Mesenchymal stem cell (in vitro differentiated cells and primary cell): Measurements from ENCODE around the gene LURAP1L.
A peak's percentile ranks its signal among the peaks of the same experiment; 100 is the strongest.

Source experiments
- DNase-seq: peaks from one replicate; pipeline ENCODE4 v3.0.0-alpha.2; 2013
- H2AFZ ChIP-seq: one replicate; pipeline ENCODE4 v1.6.1; 2013; ENCODE audit warnings: low read depth, mild to moderate bottlenecking, control low read depth, inconsistent platforms, low read length, moderate library complexity
- H2AK5ac ChIP-seq: 2 replicates; pipeline ENCODE4 v1.6.1; 2013; ENCODE audit warnings: low read length, moderate library complexity, mild to moderate bottlenecking, inconsistent platforms; ENCODE audit not compliant: severe bottlenecking
- H2BK120ac ChIP-seq: one replicate; pipeline ENCODE4 v1.6.1; 2013; ENCODE audit warnings: low read depth, mild to moderate bottlenecking, inconsistent platforms, low read length, moderate library complexity
- H2BK12ac ChIP-seq, 2 experiments: one replicate each; pipeline ENCODE4 v1.6.1; 2013; ENCODE audit warnings: inconsistent platforms in 2 of 2, low read length in 2 of 2, mild to moderate bottlenecking in 2 of 2, moderate library complexity in 2 of 2, control low read depth in 1 of 2
- H2BK15ac ChIP-seq: one replicate; pipeline ENCODE4 v1.6.1; 2013; ENCODE audit warnings: mild to moderate bottlenecking, low read depth, inconsistent platforms; ENCODE audit not compliant: poor library complexity, severe bottlenecking
- H2BK5ac ChIP-seq: 2 replicates; pipeline ENCODE4 v1.6.1; 2013; ENCODE audit warnings: low read depth, mild to moderate bottlenecking, low read length, control low read depth, inconsistent platforms; ENCODE audit not compliant: poor library complexity, severe bottlenecking
- H3K14ac ChIP-seq, 2 experiments: one replicate each; pipeline ENCODE4 v1.6.1; 2013; ENCODE audit warnings: inconsistent platforms in 2 of 2, low read length in 2 of 2, control low read depth in 1 of 2, mild to moderate bottlenecking in 1 of 2, moderate library complexity in 1 of 2
- H3K18ac ChIP-seq, 2 experiments: one replicate each; pipeline ENCODE4 v1.6.1; 2013; ENCODE audit warnings: inconsistent platforms in 2 of 2, low read length in 2 of 2, control low read depth in 1 of 2, low read depth in 1 of 2, mild to moderate bottlenecking in 1 of 2
- H3K23ac ChIP-seq, 2 experiments: one replicate each; pipeline ENCODE4 v1.6.1; 2013; ENCODE audit warnings: inconsistent platforms in 2 of 2, low read length in 2 of 2, mild to moderate bottlenecking in 2 of 2, moderate library complexity in 2 of 2, control low read depth in 1 of 2
- H3K27ac ChIP-seq: 2 replicates; pipeline ENCODE4 v1.5.1; 2013; ENCODE audit warnings: mild to moderate bottlenecking, moderate library complexity, low read length, control low read depth, inconsistent platforms; ENCODE audit not compliant: poor library complexity, severe bottlenecking
- H3K27me3 ChIP-seq, 2 experiments: 2 replicates each; pipeline versions ENCODE4 v1.6.1 to v1.7.0; 2013; ENCODE audit warnings: low read length in 2 of 2, mild to moderate bottlenecking in 2 of 2, moderate library complexity in 2 of 2, control low read depth in 1 of 2, inconsistent platforms in 1 of 2; ENCODE audit not compliant: control insufficient read depth in 1 of 2, insufficient read depth in 1 of 2
- H3K36me3 ChIP-seq, 2 experiments: 2 replicates each; pipeline versions ENCODE4 v1.6.1 to v1.7.0; 2013; ENCODE audit warnings: low read length in 2 of 2, control low read depth in 1 of 2, inconsistent platforms in 1 of 2, low read depth in 1 of 2, mild to moderate bottlenecking in 1 of 2; ENCODE audit not compliant: insufficient read depth in 2 of 2, control insufficient read depth in 1 of 2
- H3K4ac ChIP-seq, 2 experiments: one replicate each; pipeline ENCODE4 v1.6.1; 2013; ENCODE audit warnings: inconsistent platforms in 2 of 2, low read length in 2 of 2, mild to moderate bottlenecking in 2 of 2, moderate library complexity in 2 of 2, control low read depth in 1 of 2, low read depth in 1 of 2
- H3K4me1 ChIP-seq: 2 replicates; pipeline ENCODE4 v1.6.1; 2013; ENCODE audit warnings: low read depth, low read length, control low read depth; ENCODE audit not compliant: control insufficient read depth, insufficient read depth
- H3K4me2 ChIP-seq: 2 replicates; pipeline ENCODE4 v1.6.1; 2013; ENCODE audit warnings: low read length, mild to moderate bottlenecking, inconsistent platforms; ENCODE audit not compliant: poor library complexity, severe bottlenecking
- H3K4me3 ChIP-seq, 2 experiments: 2 replicates each; pipeline versions ENCODE4 v1.5.1 to v1.7.0; 2013; ENCODE audit warnings: low read length in 2 of 2, mild to moderate bottlenecking in 2 of 2, control low read depth in 1 of 2, low read depth in 1 of 2; ENCODE audit not compliant: insufficient read depth in 1 of 2
- H3K79me1 ChIP-seq: replicated peaks from 2 replicates; pipeline ENCODE4 v1.6.1; 2013; ENCODE audit warnings: mild to moderate bottlenecking, control low read depth, low read length, inconsistent platforms; ENCODE audit not compliant: poor library complexity, severe bottlenecking
- H3K9ac ChIP-seq: 2 replicates; pipeline ENCODE4 v1.7.0; 2013; ENCODE audit warnings: mild to moderate bottlenecking, low read length, moderate library complexity
- H3K9me3 ChIP-seq: 2 replicates; pipeline ENCODE4 v1.7.0; 2013; ENCODE audit warnings: mild to moderate bottlenecking, low read length; ENCODE audit not compliant: control insufficient read depth
- H4K8ac ChIP-seq: one replicate; pipeline ENCODE4 v1.6.1; 2013; ENCODE audit warnings: inconsistent platforms, mild to moderate bottlenecking, low read length, moderate library complexity
- H4K91ac ChIP-seq: one replicate; pipeline ENCODE4 v1.6.1; 2013; ENCODE audit warnings: mild to moderate bottlenecking, low read length, inconsistent platforms
- WGBS: methylation state at CpG from one replicate; pipeline ENCODE4 v1.1.7; 2013; ENCODE audit warnings: mixed read lengths; 5-methylcytosine and 5-hydroxymethylcytosine counted together

Gene LURAP1L

DNA sequence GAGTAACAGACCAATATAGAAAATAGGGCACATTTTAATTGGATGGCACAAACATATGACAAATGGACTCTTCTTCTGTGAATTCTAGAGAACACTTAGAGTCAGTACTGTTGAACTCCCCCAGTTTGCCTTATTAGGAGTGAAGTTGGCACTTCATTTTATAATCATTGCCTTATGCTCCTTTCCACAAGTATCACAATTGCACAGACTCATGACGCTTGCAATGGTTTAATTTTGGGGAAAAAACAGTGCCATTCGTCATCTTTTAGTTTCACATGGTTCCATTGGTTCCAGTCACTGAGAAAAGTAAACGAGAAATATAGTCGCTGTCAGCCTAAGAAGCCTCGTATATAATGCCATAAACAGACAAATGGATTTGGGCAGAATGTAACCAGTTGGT, 71.2 kb downstream of the LURAP1L start:
- Histone ChIP-seq H4K91ac (no peak overlapping the region), H2AFZ (no peak overlapping the region), H3K14ac (no peak overlapping the region), H3K9ac (no peak overlapping the region), H2BK5ac (no peak overlapping the region), H3K4me3 (no peak overlapping the region), H3K18ac (no peak overlapping the region), H3K4ac (no peak overlapping the region), H3K4me2 (no peak overlapping the region), H2BK120ac (no peak overlapping the region), H2AK5ac (no peak overlapping the region), H3K27me3 (no peaks in the 10 kb centered on the region), H3K4me1 (no peaks in the 10 kb centered on the region), H3K23ac (no peak overlapping the region), H4K8ac (no peak overlapping the region), H3K79me1 (no peaks in the 10 kb centered on the region), H3K27ac (no peak overlapping the region), H2BK12ac (no peak overlapping the region), H2BK15ac (no peak overlapping the region), H3K9me3 (no peaks in the 10 kb centered on the region), H3K36me3 (no peaks in the 10 kb centered on the region)
- 70% methylated on average over 3 of the region's 5 CpGs for WGBS
- DNase-seq = no peak

DNA sequence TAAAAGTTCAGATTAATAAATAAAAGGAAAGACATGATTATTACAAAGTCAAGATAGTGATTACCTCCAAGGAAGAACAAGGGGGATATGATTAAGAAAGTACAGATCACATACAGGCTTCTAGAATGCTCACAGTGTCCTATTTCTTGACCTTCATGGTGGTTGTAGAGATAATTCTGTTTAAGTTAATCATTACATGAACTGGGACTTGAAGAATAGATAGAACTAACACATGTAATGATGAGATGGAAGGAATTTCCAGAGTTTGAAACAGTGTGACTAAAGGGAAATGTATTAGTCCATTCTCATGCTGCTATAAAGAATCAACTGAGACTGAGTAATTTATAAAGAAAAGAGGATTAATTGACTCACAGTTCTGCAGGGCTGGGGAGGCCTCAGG, 72.7 kb downstream of the LURAP1L start:
- H3K4me2 ChIP-seq = no peak overlapping the region
- DNase-seq = no peak
- H3K14ac ChIP-seq = no peak overlapping the region
- no peak overlapping the region for H2AFZ ChIP-seq
- H2BK5ac ChIP-seq = no peak overlapping the region
- H2AK5ac ChIP-seq = no peak overlapping the region
- H3K9me3 ChIP-seq = no peaks in the 10 kb centered on the region
- H3K36me3 ChIP-seq = no peaks in the 10 kb centered on the region
- H3K9ac ChIP-seq = no peak overlapping the region
- H2BK12ac ChIP-seq = no peak overlapping the region
- H2BK15ac ChIP-seq = no peak overlapping the region
- no peak overlapping the region for H3K4me3 ChIP-seq
- H3K18ac ChIP-seq = no peak overlapping the region
- H3K27me3 ChIP-seq = no peaks in the 10 kb centered on the region
- H3K79me1 ChIP-seq = no peaks in the 10 kb centered on the region
- no peak overlapping the region for H3K23ac ChIP-seq
- no peaks in the 10 kb centered on the region for H3K4me1 ChIP-seq
- H3K4ac ChIP-seq = no peak overlapping the region
- H3K27ac ChIP-seq = peak overlapping the region; percentile 68
- H4K8ac ChIP-seq = no peak overlapping the region
- H4K91ac ChIP-seq = no peak overlapping the region
- H2BK120ac ChIP-seq = no peak overlapping the region

DNA sequence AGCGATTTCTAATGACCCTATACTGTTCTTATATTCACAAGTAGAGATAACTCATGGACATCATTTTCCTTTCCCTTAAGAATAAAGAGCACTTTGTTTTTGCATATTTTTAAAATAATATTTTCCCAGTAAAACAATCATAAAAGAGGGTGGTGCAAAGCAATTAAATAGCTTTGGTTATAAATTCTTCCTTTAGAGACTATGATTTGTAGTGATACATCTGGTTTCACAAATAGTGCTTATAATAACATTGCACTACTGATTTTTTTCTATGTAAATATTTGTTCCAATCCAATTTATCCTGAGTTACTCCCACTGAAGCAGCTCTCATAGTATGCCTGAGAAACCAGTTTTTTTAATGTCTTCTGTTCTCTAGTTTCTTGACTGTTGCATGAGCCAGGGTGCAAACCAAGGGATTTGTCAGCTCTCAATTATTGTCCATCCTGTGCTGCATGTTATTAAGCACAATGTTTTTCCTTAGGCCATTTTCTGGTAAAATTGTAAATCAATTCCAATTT, 74.7 kb downstream of the LURAP1L start:
- no peak overlapping the region for H2BK5ac ChIP-seq
- H3K4me2 ChIP-seq = no peak overlapping the region
- no peaks in the 10 kb centered on the region for H3K79me1 ChIP-seq
- WGBS = no CpG with 5 or more reads among the region's 1 CpG
- H2BK15ac ChIP-seq = no peak overlapping the region
- H3K18ac ChIP-seq = no peak overlapping the region
- H3K9ac ChIP-seq = no peak overlapping the region
- H3K23ac ChIP-seq = no peak overlapping the region
- H4K91ac ChIP-seq = no peak overlapping the region
- H2AFZ ChIP-seq = no peak overlapping the region
- H3K4ac ChIP-seq = no peak overlapping the region
- H2BK120ac ChIP-seq = no peak overlapping the region
- H2BK12ac ChIP-seq = no peak overlapping the region
- H3K14ac ChIP-seq = no peak overlapping the region
- H2AK5ac ChIP-seq = no peak overlapping the region
- no peaks in the 10 kb centered on the region for H3K9me3 ChIP-seq
- no peaks in the 10 kb centered on the region for H3K4me1 ChIP-seq
- no peak overlapping the region for H3K4me3 ChIP-seq
- H4K8ac ChIP-seq = no peak overlapping the region
- no peaks in the 10 kb centered on the region for H3K27me3 ChIP-seq
- DNase-seq = no peak
- H3K36me3 ChIP-seq = no peaks in the 10 kb centered on the region
- no peak overlapping the region for H3K27ac ChIP-seq

- Histone ChIP-seq H3K18ac (no peak overlapping the region), H3K9me3 (no peaks in the 10 kb centered on the region), H3K4me3 (no peak overlapping the region), H3K79me1 (no peaks in the 10 kb centered on the region), H2BK5ac (no peak overlapping the region), H3K23ac (no peak overlapping the region), H4K8ac (no peak overlapping the region), H3K27me3 (no peaks in the 10 kb centered on the region), H2BK12ac (no peak overlapping the region), H2BK120ac (no peak overlapping the region), H3K4ac (no peak overlapping the region), H3K14ac (no peak overlapping the region), H2AK5ac (no peak overlapping the region), H3K27ac (no peak overlapping the region), H2BK15ac (no peak overlapping the region), H4K91ac (no peak overlapping the region), H3K36me3 (no peaks in the 10 kb centered on the region), H3K4me2 (no peak overlapping the region), H3K9ac (peak overlapping the region; percentile 21), H2AFZ (no peak overlapping the region), H3K4me1 (no peaks in the 10 kb centered on the region)
- WGBS = 95% methylated on average over 3 of the region's 6 CpGs
- DNase-seq = no peak
Observed at GRCh38 chr9:12851341-12852090, 76.7 kb downstream of the LURAP1L start.
